GM23338 (cell line): ENCODE measurements around the gene L2HGDH. TPM values are rescaled to one million over a fixed set of nuclear protein-coding genes. Genes with fewer than 3 reads are reported as not detected.
A peak's percentile ranks its signal among the peaks of the same experiment; 100 is the strongest.

ENCODE experiments used
- ATAC-seq: fragments of 200-7000 bp; cut with Tn5 transposase; 3 replicates; pipeline ENCODE4 v1.9.1; 2020
- DNase-seq: peaks from one replicate; pipeline ENCODE4 v3.0.0-alpha.2; 2015; ENCODE audit warnings: low spot score
- H2AFZ ChIP-seq: fragments of 200-600 bp; sonication (generic); 2 replicates; pipeline ENCODE4 v1.8.0; 2016; ENCODE audit warnings: antibody characterized with exemption, mild to moderate bottlenecking, moderate library complexity
- H3F3A ChIP-seq: fragments of 200-600 bp; sonication (generic); replicated peaks from 2 replicates; pipeline ENCODE4 v1.8.0; 2017; ENCODE audit warnings: antibody characterized with exemption, mixed run types, low read depth
- H3K27ac ChIP-seq: fragments of 200-600 bp; sonication (generic); 2 replicates; pipeline ENCODE4 v1.6.1; 2016; ENCODE audit warnings: low read depth
- H3K27me3 ChIP-seq: fragments of 200-600 bp; sonication (generic); 2 replicates; pipeline ENCODE4 v1.8.0; 2016; ENCODE audit warnings: mild to moderate bottlenecking, mixed run types, moderate library complexity; ENCODE audit not compliant: insufficient read depth
- H3K36me3 ChIP-seq: fragments of 200-600 bp; sonication (generic); 2 replicates; pipeline ENCODE4 v1.8.0; 2016; ENCODE audit warnings: mild to moderate bottlenecking; ENCODE audit not compliant: insufficient read depth
- H3K4me1 ChIP-seq: fragments of 200-600 bp; sonication (generic); 2 replicates; pipeline ENCODE4 v1.8.0; 2016; ENCODE audit warnings: mild to moderate bottlenecking, moderate library complexity; ENCODE audit not compliant: insufficient read depth
- H3K4me2 ChIP-seq: fragments of 200-600 bp; sonication (generic); 2 replicates; pipeline ENCODE4 v1.7.1; 2017; ENCODE audit warnings: mixed run types
- H3K4me3 ChIP-seq: fragments of 200-600 bp; sonication (generic); 2 replicates; pipeline ENCODE4 v1.6.1; 2016; ENCODE audit warnings: mixed run types
- H3K79me2 ChIP-seq: fragments of 200-600 bp; sonication (generic); replicated peaks from 2 replicates; pipeline ENCODE4 v1.8.0; 2017; ENCODE audit warnings: mild to moderate bottlenecking; ENCODE audit not compliant: insufficient read depth
- H3K9me2 ChIP-seq: fragments of 200-600 bp; sonication (generic); 2 replicates; pipeline ENCODE4 v1.8.0; 2017; ENCODE audit not compliant: insufficient read depth
- H4K20me1 ChIP-seq: fragments of 200-600 bp; sonication (generic); replicated peaks from 2 replicates; pipeline ENCODE4 v1.8.0; 2017; ENCODE audit warnings: mild to moderate bottlenecking; ENCODE audit not compliant: insufficient read depth
- H3K27ac Mint-ChIP-seq: 2 replicates; pipeline ENCODE4 v1.8.0; 2020; ENCODE audit warnings: inconsistent platforms, mild to moderate bottlenecking, moderate library complexity, mixed read lengths
- H3K27me3 Mint-ChIP-seq: 3 replicates; pipeline ENCODE4 v1.8.0; 2022; ENCODE audit warnings: low read depth, mild to moderate bottlenecking, moderate library complexity, mixed read lengths, inconsistent platforms; ENCODE audit not compliant: insufficient read depth, poor library complexity
- H3K36me3 Mint-ChIP-seq: 3 replicates; pipeline ENCODE4 v1.8.0; 2021; ENCODE audit warnings: low read depth, mild to moderate bottlenecking, inconsistent platforms, moderate library complexity, mixed read lengths
- H3K4me1 Mint-ChIP-seq: 3 replicates; pipeline ENCODE4 v1.8.0; 2020; ENCODE audit warnings: mild to moderate bottlenecking, inconsistent platforms, mixed read lengths
- H3K4me3 Mint-ChIP-seq: 3 replicates; pipeline ENCODE4 v1.8.0; 2021; ENCODE audit warnings: moderate library complexity, mild to moderate bottlenecking, inconsistent platforms, mixed read lengths
- H3K9me3 Mint-ChIP-seq: 3 replicates; pipeline ENCODE4 v1.8.0; 2020; ENCODE audit warnings: moderate library complexity, mild to moderate bottlenecking, inconsistent platforms, mixed read lengths
- CREB1 ChIP-seq: fragments of 250-450 bp; sonication (Bioruptor Pico); IDR thresholded peaks from 2 replicates; pipeline ENCODE4 v1.5.0; 2020; ENCODE audit warnings: low read depth, mild to moderate bottlenecking, moderate library complexity
- CTCF ChIP-seq, 2 experiments: fragments of 200-600 bp in 1 of 2; sonication (generic) in 1 of 2; conservative IDR thresholded peaks; 2 replicates each; pipeline versions ENCODE4 v1.5.1 to v1.6.1; 2016 to 2017; ENCODE audit warnings: antibody characterized with exemption in 2 of 2, low read depth in 2 of 2, mild to moderate bottlenecking in 2 of 2, moderate library complexity in 1 of 2
- EZH2 ChIP-seq: fragments of 200-600 bp; sonication (generic); IDR thresholded peaks from one replicate; pipeline ENCODE4 v1.8.0; 2017; ENCODE audit warnings: antibody characterized with exemption, mild to moderate bottlenecking, low read depth; ENCODE audit not compliant: unreplicated experiment
- EZH2phosphoT487 ChIP-seq: fragments of 200-600 bp; sonication (generic); IDR thresholded peaks from one replicate; pipeline ENCODE4 v1.8.1; 2018; ENCODE audit warnings: antibody characterized with exemption; ENCODE audit not compliant: unreplicated experiment
- NANOG ChIP-seq: IDR thresholded peaks from 2 replicates; pipeline ENCODE4 v1.6.1; 2016; ENCODE audit warnings: antibody characterized with exemption, borderline replicate concordance
- POLR2AphosphoS5 ChIP-seq: IDR thresholded peaks from 2 replicates; pipeline ENCODE4 v1.6.1; 2016; ENCODE audit warnings: antibody characterized with exemption, low read depth
- STAT1 ChIP-seq: IDR thresholded peaks from one replicate; pipeline ENCODE4 v1.6.1; 2016; ENCODE audit warnings: antibody characterized with exemption; ENCODE audit not compliant: unreplicated experiment
- ZNF114 ChIP-seq: fragments of 250-450 bp; sonication (Bioruptor Pico); IDR thresholded peaks from 2 replicates; pipeline ENCODE4 v1.5.0; 2020; ENCODE audit warnings: mild to moderate bottlenecking, moderate library complexity
- ZNF331 ChIP-seq: fragments of 250-450 bp; sonication (Bioruptor Pico); IDR thresholded peaks from 2 replicates; pipeline ENCODE4 v1.5.0; 2020; ENCODE audit warnings: low read depth, mild to moderate bottlenecking, moderate library complexity
- polyA plus RNA-seq: library from polyadenylated mRNA; unstranded; fragments of >200 nt; fragmentation: Nextera tagmentation; extraction: Ambion mirVana; gene quantifications from 2 replicates; pipeline ENCODE4 v1.2.1, GENCODE V29; 2016
- total RNA-seq: library from RNA; depleted of rRNA; stranded (reverse); fragments of >200 nt; shearing (Covaris generic); gene quantifications from 2 replicates; pipeline ENCODE4 v1.2.3, GENCODE V29; 2014
- TF ChIP-seq, protein P1 (sequence below): IDR thresholded peaks from one replicate; pipeline ENCODE4 v1.6.1; 2018; ENCODE audit warnings: antibody characterized with exemption; ENCODE audit not compliant: unreplicated experiment
- TF ChIP-seq, protein P2 (sequence below): IDR thresholded peaks from 2 replicates; pipeline ENCODE4 v1.6.1; 2016; ENCODE audit warnings: antibody characterized with exemption

The L2HGDH gene
- total and polyA plus RNA-seq, 2 experiments from 2014 or later: 13.5 to 28.5 TPM

DNA sequence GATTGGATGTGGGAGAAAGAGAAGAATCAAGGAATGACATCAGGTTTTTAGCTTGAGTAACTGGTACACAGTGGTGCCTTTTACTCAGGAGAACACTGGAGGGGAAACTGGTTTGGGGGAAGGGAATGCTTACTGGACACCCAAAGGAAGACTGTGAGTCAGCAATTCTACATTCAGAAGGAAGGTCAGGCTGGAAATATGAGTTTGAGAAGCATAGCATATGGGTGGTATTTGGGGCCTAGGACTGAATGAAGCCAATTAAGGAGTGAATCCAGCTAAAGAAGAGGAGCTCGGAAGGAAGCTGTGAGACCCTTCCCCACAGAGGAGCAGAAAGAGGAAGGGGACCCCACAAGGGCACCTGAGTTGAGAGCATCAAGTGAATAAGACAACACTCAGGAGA is 35.5 kb upstream of the L2HGDH start:
- Histone ChIP-seq H3K9me2 (no peaks in the 10 kb centered on the region), H3K4me2 (no peak overlapping the region), H2AFZ (peak overlapping the region; percentile 30; the same call in 1 of the 2 replicates), H3K79me2 (no peaks in the 10 kb centered on the region), H3K27me3 (no peaks in the 10 kb centered on the region), H4K20me1 (no peaks in the 10 kb centered on the region), H3K4me1 (no peaks in the 10 kb centered on the region; the same call in none of the 2 replicates), H3K27ac (no peak overlapping the region), H3F3A (no peaks in the 10 kb centered on the region), H3K4me3 (no peak overlapping the region), H3K36me3 (no peaks in the 10 kb centered on the region)
- H3K27ac Mint-ChIP-seq: peak overlapping the region; percentile 1; the same call in 1 of the 2 replicates
- DNase-seq (no peak), ATAC-seq (no peak)
- TF ChIP-seq EZH2: no peak
- no peak for TF ChIP-seq CTCF (conservative IDR thresholded peaks at IDR 0.05; ENCODE audit: low read depth in 2 of 2)
- TF ChIP-seq, protein P1, sequence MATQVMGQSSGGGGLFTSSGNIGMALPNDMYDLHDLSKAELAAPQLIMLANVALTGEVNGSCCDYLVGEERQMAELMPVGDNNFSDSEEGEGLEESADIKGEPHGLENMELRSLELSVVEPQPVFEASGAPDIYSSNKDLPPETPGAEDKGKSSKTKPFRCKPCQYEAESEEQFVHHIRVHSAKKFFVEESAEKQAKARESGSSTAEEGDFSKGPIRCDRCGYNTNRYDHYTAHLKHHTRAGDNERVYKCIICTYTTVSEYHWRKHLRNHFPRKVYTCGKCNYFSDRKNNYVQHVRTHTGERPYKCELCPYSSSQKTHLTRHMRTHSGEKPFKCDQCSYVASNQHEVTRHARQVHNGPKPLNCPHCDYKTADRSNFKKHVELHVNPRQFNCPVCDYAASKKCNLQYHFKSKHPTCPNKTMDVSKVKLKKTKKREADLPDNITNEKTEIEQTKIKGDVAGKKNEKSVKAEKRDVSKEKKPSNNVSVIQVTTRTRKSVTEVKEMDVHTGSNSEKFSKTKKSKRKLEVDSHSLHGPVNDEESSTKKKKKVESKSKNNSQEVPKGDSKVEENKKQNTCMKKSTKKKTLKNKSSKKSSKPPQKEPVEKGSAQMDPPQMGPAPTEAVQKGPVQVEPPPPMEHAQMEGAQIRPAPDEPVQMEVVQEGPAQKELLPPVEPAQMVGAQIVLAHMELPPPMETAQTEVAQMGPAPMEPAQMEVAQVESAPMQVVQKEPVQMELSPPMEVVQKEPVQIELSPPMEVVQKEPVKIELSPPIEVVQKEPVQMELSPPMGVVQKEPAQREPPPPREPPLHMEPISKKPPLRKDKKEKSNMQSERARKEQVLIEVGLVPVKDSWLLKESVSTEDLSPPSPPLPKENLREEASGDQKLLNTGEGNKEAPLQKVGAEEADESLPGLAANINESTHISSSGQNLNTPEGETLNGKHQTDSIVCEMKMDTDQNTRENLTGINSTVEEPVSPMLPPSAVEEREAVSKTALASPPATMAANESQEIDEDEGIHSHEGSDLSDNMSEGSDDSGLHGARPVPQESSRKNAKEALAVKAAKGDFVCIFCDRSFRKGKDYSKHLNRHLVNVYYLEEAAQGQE: no peak
- TF ChIP-seq ZNF114 (CRISPR knock-in tag): no peak
- no peak for TF ChIP-seq EZH2phosphoT487
- no peak for TF ChIP-seq STAT1
- TF ChIP-seq NANOG: no peak
- TF ChIP-seq, protein P2, sequence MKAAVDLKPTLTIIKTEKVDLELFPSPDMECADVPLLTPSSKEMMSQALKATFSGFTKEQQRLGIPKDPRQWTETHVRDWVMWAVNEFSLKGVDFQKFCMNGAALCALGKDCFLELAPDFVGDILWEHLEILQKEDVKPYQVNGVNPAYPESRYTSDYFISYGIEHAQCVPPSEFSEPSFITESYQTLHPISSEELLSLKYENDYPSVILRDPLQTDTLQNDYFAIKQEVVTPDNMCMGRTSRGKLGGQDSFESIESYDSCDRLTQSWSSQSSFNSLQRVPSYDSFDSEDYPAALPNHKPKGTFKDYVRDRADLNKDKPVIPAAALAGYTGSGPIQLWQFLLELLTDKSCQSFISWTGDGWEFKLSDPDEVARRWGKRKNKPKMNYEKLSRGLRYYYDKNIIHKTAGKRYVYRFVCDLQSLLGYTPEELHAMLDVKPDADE: no peak
- TF ChIP-seq CREB1 (CRISPR knock-in tag): no peak
- no peak for TF ChIP-seq ZNF331 (CRISPR knock-in tag)
- no peak for TF ChIP-seq POLR2AphosphoS5
- H3K4me3 Mint-ChIP-seq: no peak overlapping the region
- peaks cover 2% of the 10 kb centered on the region for H3K27me3 Mint-ChIP-seq
- no peaks in the 10 kb centered on the region for H3K9me3 Mint-ChIP-seq
- peaks cover 25% of the 10 kb centered on the region for H3K4me1 Mint-ChIP-seq
- H3K36me3 Mint-ChIP-seq: no peaks in the 10 kb centered on the region
